ENCODE measurements around the gene DND1.
"Not testable (repeated sequence)": the region's sequence is repeated elsewhere in the genome, so short reads cannot be mapped to it uniquely, and the experiment has no call there.

Gene DND1

GRCh38 chr5:140632366-140633020, 40.9 kb downstream of the DND1 start:
- in situ Hi-C loops (cut with HindIII; ENCODE audit: low sequenced_read_pairs) = no loop called here

DNA sequence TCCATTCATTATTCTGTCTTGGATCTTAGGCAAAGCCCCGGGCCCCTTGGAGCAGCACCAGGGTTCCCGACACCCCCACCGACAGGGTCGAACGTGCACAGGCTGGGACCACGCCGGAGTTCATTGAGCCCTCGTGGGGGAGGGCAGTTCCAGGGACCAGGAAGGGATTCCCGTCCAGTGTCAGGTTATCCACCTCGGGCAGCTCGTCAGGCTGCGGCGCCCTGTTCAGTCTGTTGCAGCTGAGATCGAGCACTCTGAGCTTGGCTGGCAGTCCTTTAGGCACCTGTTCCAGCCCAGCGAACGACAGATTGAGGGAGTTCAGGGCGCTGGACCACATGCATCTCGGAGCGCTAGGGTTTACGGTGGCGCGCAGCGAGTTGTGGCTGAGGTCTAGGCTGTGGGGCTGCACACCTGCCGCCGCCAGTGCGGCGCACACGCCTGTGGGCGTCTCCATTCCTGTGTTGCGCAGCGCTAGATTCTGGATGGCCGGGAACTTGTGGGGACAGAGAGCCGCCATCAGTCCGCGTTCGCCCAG, 41.5 kb downstream of the DND1 start:
- in situ Hi-C loops (cut with HindIII; ENCODE audit: low sequenced_read_pairs) = no loop called here

GRCh38 chr5:140631036-140631417, 42.3 kb downstream of the DND1 start:
- in situ Hi-C loops (cut with HindIII; ENCODE audit: low sequenced_read_pairs) = no loop called here

- in situ Hi-C loops (cut with HindIII; ENCODE audit: low sequenced_read_pairs) = no loop called here
Observed at GRCh38 chr5:140630292-140631035, 42.9 kb downstream of the DND1 start.

DNA sequence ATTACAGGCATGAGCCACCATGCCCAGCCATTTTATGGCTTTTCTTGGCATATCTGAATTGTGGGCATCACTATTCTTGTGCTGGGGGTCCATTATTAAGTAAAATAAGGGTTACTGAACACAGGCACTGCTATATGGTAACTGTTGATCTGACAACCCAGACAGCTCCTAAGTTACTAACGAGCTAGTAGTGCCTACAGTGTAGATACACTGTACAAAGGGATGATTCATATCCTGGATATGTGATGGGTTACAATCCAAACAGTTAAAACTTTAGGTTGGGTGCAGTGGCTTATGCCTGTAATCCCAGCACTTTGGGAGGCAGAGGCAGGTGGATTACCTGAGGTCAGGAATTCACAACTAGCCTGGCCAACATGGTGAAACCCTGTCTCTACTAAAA, 44.7 kb downstream of the DND1 start:
- in situ Hi-C loops (cut with HindIII; ENCODE audit: low sequenced_read_pairs) = loop anchor here (5.0 kb wide), 1 partner anchor 49 kb away; no protein-coding TSS in a partner anchor

GRCh38 chr5:140627972-140628371, 45.4 kb downstream of the DND1 start:
- in situ Hi-C loops (cut with HindIII; ENCODE audit: low sequenced_read_pairs) = loop anchor here (5.0 kb wide), 1 partner anchor 49 kb away; no protein-coding TSS in a partner anchor

- in situ Hi-C loops (cut with HindIII; ENCODE audit: low sequenced_read_pairs) = loop anchor here (5.0 kb wide), 1 partner anchor 52 kb away; no protein-coding TSS in a partner anchor
Observed at GRCh38 chr5:140624886-140625285, 48.5 kb downstream of the DND1 start.

GRCh38 chr5:140623061-140623460, 50.3 kb downstream of the DND1 start:
- in situ Hi-C loops (cut with HindIII; ENCODE audit: low sequenced_read_pairs) = not testable (repeated sequence)

DNA sequence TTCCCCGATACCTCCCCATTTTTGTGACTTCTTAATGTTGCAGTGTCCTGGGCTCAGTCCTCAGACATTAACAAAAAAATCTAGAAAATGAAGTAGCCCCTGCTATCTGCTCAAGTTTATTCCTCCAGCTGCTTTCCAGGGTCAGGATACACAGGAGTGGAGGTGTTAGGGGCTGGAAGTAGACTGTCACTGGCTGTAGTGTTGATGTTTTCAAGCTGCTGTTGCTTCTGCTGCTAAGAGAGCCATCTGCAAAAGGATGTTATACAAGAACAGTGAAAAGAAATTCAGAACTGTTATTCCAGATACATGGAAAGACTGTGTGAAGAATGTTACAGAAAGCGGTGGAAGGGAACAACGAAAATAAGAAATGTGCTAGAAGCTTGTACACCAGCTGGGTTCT, 51.1 kb downstream of the DND1 start:
- in situ Hi-C loops (cut with HindIII; ENCODE audit: low sequenced_read_pairs) = no loop called here
